GM18526 (cell line): ENCODE measurements around the gene FA2H.

Experiments
- POLR2A ChIP-seq: IDR thresholded peaks from 3 replicates; pipeline ENCODE4 v1.6.1; 2011; ENCODE audit not compliant: insufficient read length; ENCODE audit errors: extremely low read depth

Gene FA2H

GRCh38 chr16:74718741-74719610 is 55.6 kb downstream of the FA2H start:
- TF ChIP-seq POLR2A, result no peak

- TF ChIP-seq POLR2A, result no peak
These were observed 56.5 kb downstream of the FA2H start for GRCh38 chr16:74718140-74718539.

- TF ChIP-seq POLR2A, result no peak
These were observed 57.3 kb downstream of the FA2H start for GRCh38 chr16:74717367-74717766.

GRCh38 chr16:74716355-74716754 is 58.3 kb downstream of the FA2H start:
- no peak for TF ChIP-seq POLR2A

- no peak for TF ChIP-seq POLR2A
These were observed 60.7 kb downstream of the FA2H start for GRCh38 chr16:74713876-74714275.

- TF ChIP-seq POLR2A, result no peak
These were observed 61.3 kb downstream of the FA2H start for GRCh38 chr16:74713325-74713724.

GRCh38 chr16:74711938-74712337 is 62.7 kb downstream of the FA2H start:
- no peak for TF ChIP-seq POLR2A

- TF ChIP-seq POLR2A, result no peak
These were observed 64.2 kb downstream of the FA2H start for GRCh38 chr16:74710401-74710800.

- TF ChIP-seq POLR2A, result no peak
These were observed 65.2 kb downstream of the FA2H start for GRCh38 chr16:74709441-74709877.

- peak; percentile 50 for TF ChIP-seq POLR2A
These were observed 74.0 kb downstream of the FA2H start, which contains the start of gene MLKL for GRCh38 chr16:74700438-74701225. Gene MLKL (minus strand): TSS chr16:74700862. CDS start chr16:74695757, 5,105 bp downstream.

GRCh38 chr16:74700116-74700437 is 74.5 kb downstream of the FA2H start:
- no peak for TF ChIP-seq POLR2A

- no peak for TF ChIP-seq POLR2A
These were observed 75.0 kb downstream of the FA2H start for GRCh38 chr16:74699666-74700065.

GRCh38 chr16:74698222-74698621 is 76.4 kb downstream of the FA2H start:
- no peak for TF ChIP-seq POLR2A

- peak; percentile 37 for TF ChIP-seq POLR2A
These were observed 78.9 kb downstream of the FA2H start for GRCh38 chr16:74695450-74696422.
